Spleen (tissue), 7 donors: Measurements from ENCODE around the gene MRPS18A.

Experiments used
- POLR2A ChIP-seq, 3 donors: fragments of 450-650 bp; IDR thresholded peaks; one replicate each; pipeline ENCODE4 v1.5.1; 2017; ENCODE audit warnings: antibody characterized with exemption in 3 of 3, mild to moderate bottlenecking in 1 of 3
- POLR2AphosphoS5 ChIP-seq, 3 donors: sonication (generic); formaldehyde crosslinking; IDR thresholded peaks; one replicate each; pipeline ENCODE4 v1.5.1; 2017; ENCODE audit warnings: antibody characterized with exemption in 3 of 3
- TF ChIP-seq, protein P1 (sequence below), 11 experiments: fragments of 200-600 bp in 7 of 11; fragments of 450-650 bp in 4 of 11; sonication (generic) in 4 of 11; IDR thresholded peaks in 8 of 11; conservative IDR thresholded peaks in 3 of 11; 1 replicate in 7 of 11; 2 replicates in 4 of 11; pipeline versions ENCODE4 v1.4.0 to v1.8.0; 2016 to 2021; ENCODE audit warnings: antibody characterized with exemption in 11 of 11, inconsistent platforms in 4 of 11, mild to moderate bottlenecking in 1 of 11
- donor health status: DM: no; HTN: no; CAD: no; lungs with moderate emphysema.
- donor health status: DM: no; HTN: no; CAD: no.
- donor health status: DM: no; HTN: no; CAD: no.

DNA sequence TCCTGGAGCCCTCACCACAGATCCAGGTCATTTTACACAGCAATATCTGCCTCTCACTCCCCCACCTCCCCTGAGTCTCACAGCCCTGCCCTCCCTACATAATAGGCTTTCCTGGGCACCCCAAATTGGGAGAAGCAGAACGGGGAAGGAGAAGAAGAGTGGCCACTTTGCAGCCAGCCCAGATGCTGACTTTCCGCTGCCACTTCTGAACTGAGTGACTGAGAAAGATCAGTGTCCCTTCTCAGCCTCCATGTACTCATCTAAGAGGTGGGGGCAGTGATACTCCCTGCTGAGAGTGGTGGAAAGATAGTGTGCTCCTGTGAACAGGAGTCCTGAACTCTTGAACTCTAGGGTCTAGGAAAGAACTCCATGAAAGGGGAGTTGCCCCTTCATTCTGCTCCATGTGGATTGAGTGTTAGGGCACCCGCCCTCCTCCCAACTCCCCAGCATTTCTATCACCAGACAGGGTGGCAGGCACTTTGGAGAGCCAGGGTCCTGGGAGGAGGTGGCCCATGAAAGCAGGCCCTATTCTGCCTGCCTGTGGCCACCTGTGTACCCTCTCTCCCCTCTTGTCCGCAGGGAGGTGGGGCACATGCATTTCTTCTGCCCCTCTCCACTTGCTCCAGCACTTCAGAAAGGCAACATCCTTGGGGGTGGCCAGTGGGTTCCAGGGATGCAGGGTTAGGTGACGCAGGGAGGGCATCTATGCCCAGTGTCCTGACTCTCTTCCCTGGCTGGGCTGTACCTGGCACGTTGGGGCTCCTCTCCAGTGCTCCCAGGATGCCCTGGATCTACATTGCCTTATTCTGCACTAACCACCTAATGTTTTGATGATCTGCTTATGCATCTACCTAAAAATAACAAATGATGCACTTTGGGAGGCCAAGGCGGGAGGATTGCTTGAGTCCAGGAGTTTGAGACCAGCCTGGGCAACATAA, 38.3 kb upstream of the MRPS18A start:
- TF ChIP-seq, protein P1, sequence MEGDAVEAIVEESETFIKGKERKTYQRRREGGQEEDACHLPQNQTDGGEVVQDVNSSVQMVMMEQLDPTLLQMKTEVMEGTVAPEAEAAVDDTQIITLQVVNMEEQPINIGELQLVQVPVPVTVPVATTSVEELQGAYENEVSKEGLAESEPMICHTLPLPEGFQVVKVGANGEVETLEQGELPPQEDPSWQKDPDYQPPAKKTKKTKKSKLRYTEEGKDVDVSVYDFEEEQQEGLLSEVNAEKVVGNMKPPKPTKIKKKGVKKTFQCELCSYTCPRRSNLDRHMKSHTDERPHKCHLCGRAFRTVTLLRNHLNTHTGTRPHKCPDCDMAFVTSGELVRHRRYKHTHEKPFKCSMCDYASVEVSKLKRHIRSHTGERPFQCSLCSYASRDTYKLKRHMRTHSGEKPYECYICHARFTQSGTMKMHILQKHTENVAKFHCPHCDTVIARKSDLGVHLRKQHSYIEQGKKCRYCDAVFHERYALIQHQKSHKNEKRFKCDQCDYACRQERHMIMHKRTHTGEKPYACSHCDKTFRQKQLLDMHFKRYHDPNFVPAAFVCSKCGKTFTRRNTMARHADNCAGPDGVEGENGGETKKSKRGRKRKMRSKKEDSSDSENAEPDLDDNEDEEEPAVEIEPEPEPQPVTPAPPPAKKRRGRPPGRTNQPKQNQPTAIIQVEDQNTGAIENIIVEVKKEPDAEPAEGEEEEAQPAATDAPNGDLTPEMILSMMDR (IDR thresholded peaks at IDR 0.05 in 8 of 11, conservative IDR thresholded peaks at IDR 0.05 in 3 of 11) = no peak
- no peak for TF ChIP-seq POLR2A (IDR thresholded peaks at IDR 0.05)
- TF ChIP-seq POLR2AphosphoS5 (IDR thresholded peaks at IDR 0.05) = no peak
